IMR-90 (cell line): ENCODE results near the gene SHB. TPM values are rescaled to one million over a fixed set of nuclear protein-coding genes. Genes with fewer than 3 reads are reported as not detected.

Experiments used
- ATAC-seq: fragments of 200-7000 bp; cut with Tn5 transposase; 2 replicates; pipeline ENCODE4 v1.9.1; 2020; ENCODE audit warnings: low read depth, mild to moderate bottlenecking, moderate library complexity
- BruUV-seq: library from RNA; stranded (reverse); fragments of 400-500 nt; replicated peaks from 2 replicates; lab custom pipeline; 2021; lab: Mats Ljungman, UMichigan
- CTCF ChIA-PET: fragments of 300-600 bp; formaldehyde crosslinking; extraction: SDS; loops from one replicate; lab custom pipeline; 2021; ENCODE audit warnings: antibody characterized with exemption; lab: Yijun Ruan, JAX
- POLR2A ChIA-PET: fragments of 300-600 bp; sonication (Branson Sonifier 250); formaldehyde crosslinking; loops from one replicate; lab custom pipeline; 2022; ENCODE audit warnings: antibody characterized with exemption; ENCODE audit not compliant: unreplicated experiment; lab: Charles Lee
- DNase-seq: peaks from one replicate; pipeline ENCODE4 v3.0.0; 2013
- H2AFZ ChIP-seq: replicated peaks from 2 replicates; pipeline ENCODE3; 2013; ENCODE audit warnings: low read length, mild to moderate bottlenecking; ENCODE audit not compliant: poor library complexity
- H2AK5ac ChIP-seq: 2 replicates; pipeline ENCODE4 v1.6.1; 2013; ENCODE audit warnings: low read depth, low read length, inconsistent platforms
- H2AK9ac ChIP-seq: replicated peaks from 2 replicates; pipeline ENCODE3; 2013; ENCODE audit warnings: mild to moderate bottlenecking, low read depth, low read length, moderate library complexity; ENCODE audit not compliant: poor library complexity
- H2BK120ac ChIP-seq: 2 replicates; pipeline ENCODE4 v1.6.1; 2013; ENCODE audit warnings: low read depth, low read length, inconsistent platforms
- H2BK15ac ChIP-seq: 3 replicates; pipeline ENCODE4 v1.6.1; 2013; ENCODE audit warnings: low read depth, low read length, inconsistent platforms
- H2BK20ac ChIP-seq: 2 replicates; pipeline ENCODE4 v1.6.1; 2013; ENCODE audit warnings: low read depth, mild to moderate bottlenecking, inconsistent platforms, low read length, moderate library complexity
- H2BK5ac ChIP-seq: 2 replicates; pipeline ENCODE4 v1.6.1; 2013; ENCODE audit warnings: mild to moderate bottlenecking, low read depth, low read length, inconsistent platforms; ENCODE audit not compliant: poor library complexity, severe bottlenecking
- H3K14ac ChIP-seq: replicated peaks from 2 replicates; pipeline ENCODE4 v1.6.1; 2013; ENCODE audit warnings: low read depth, low read length, inconsistent platforms
- H3K18ac ChIP-seq: 2 replicates; pipeline ENCODE4 v1.6.1; 2013; ENCODE audit warnings: low read depth, low read length, control low read depth
- H3K23ac ChIP-seq: 2 replicates; pipeline ENCODE4 v1.6.1; 2013; ENCODE audit warnings: low read depth, low read length, inconsistent platforms
- H3K27ac ChIP-seq: 2 replicates; pipeline ENCODE4 v1.5.1; 2013; ENCODE audit warnings: mild to moderate bottlenecking, control low read depth, low read length; ENCODE audit not compliant: insufficient read depth
- H3K27me3 ChIP-seq: 2 replicates; pipeline ENCODE4 v1.6.1; 2013; ENCODE audit warnings: low read length; ENCODE audit not compliant: control insufficient read depth, insufficient read depth
- H3K36me3 ChIP-seq: 2 replicates; pipeline ENCODE4 v1.6.1; 2013; ENCODE audit warnings: low read length, mixed read lengths; ENCODE audit not compliant: control insufficient read depth, insufficient read depth
- H3K4ac ChIP-seq: 2 replicates; pipeline ENCODE4 v1.6.1; 2013; ENCODE audit warnings: low read depth, low read length, inconsistent platforms
- H3K4me1 ChIP-seq: 2 replicates; pipeline ENCODE4 v1.6.1; 2013; ENCODE audit warnings: low read length, mixed read lengths; ENCODE audit not compliant: control insufficient read depth, insufficient read depth
- H3K4me2 ChIP-seq: 2 replicates; pipeline ENCODE4 v1.6.1; 2013; ENCODE audit warnings: low read depth, mild to moderate bottlenecking, control low read depth, low read length, moderate library complexity
- H3K4me3 ChIP-seq: 2 replicates; pipeline ENCODE4 v1.5.1; 2013; ENCODE audit warnings: low read depth, mild to moderate bottlenecking, control low read depth, low read length, moderate library complexity; ENCODE audit not compliant: insufficient read depth
- H3K56ac ChIP-seq: 2 replicates; pipeline ENCODE4 v1.6.1; 2013; ENCODE audit warnings: low read length, inconsistent platforms; ENCODE audit not compliant: insufficient read depth; ENCODE audit errors: extremely low read depth
- H3K79me1 ChIP-seq, 2 experiments: 2 replicates each; pipeline ENCODE4 v1.6.1; 2013; ENCODE audit warnings: low read length in 2 of 2, inconsistent platforms in 1 of 2, low read depth in 1 of 2
- H3K9ac ChIP-seq: 2 replicates; pipeline ENCODE4 v1.6.1; 2013; ENCODE audit warnings: low read depth, low read length, control low read depth
- H3K9me1 ChIP-seq: 2 replicates; pipeline ENCODE4 v1.6.1; 2013; ENCODE audit warnings: low read length, inconsistent platforms; ENCODE audit not compliant: insufficient read depth
- H3K9me3 ChIP-seq: 2 replicates; pipeline ENCODE4 v1.6.1; 2013; ENCODE audit warnings: low read length; ENCODE audit not compliant: control insufficient read depth, insufficient read depth
- H4K20me1 ChIP-seq: 2 replicates; pipeline ENCODE4 v1.6.1; 2013; ENCODE audit warnings: low read length, inconsistent platforms; ENCODE audit not compliant: insufficient read depth
- H4K5ac ChIP-seq: 2 replicates; pipeline ENCODE4 v1.6.1; 2013; ENCODE audit warnings: mild to moderate bottlenecking, low read depth, low read length, control low read depth
- H4K8ac ChIP-seq, 2 experiments: 2 replicates each; pipeline ENCODE4 v1.6.1; 2013; ENCODE audit warnings: low read depth in 2 of 2, low read length in 2 of 2, control low read depth in 1 of 2, inconsistent platforms in 1 of 2
- H4K91ac ChIP-seq: 2 replicates; pipeline ENCODE4 v1.6.1; 2013; ENCODE audit warnings: low read depth, low read length, inconsistent platforms; ENCODE audit not compliant: insufficient read depth
- BHLHE40 ChIP-seq: fragments of 150-350 bp; IDR thresholded peaks from 2 replicates; pipeline ENCODE4 v1.6.1; 2016; ENCODE audit warnings: mild to moderate bottlenecking, low read depth, low read length
- CEBPB ChIP-seq: IDR thresholded peaks from 2 replicates; pipeline ENCODE4 v1.6.1; 2012; ENCODE audit warnings: low read depth, low read length, improper control_type of control experiment
- CHD1 ChIP-seq: IDR thresholded peaks from 2 replicates; pipeline ENCODE4 v1.6.1; 2012; ENCODE audit warnings: low read depth, low read length, improper control_type of control experiment
- FOS ChIP-seq: fragments of 150-350 bp; IDR thresholded peaks from 2 replicates; pipeline ENCODE4 v1.6.1; 2016; ENCODE audit warnings: low read depth, low read length
- MAFK ChIP-seq: IDR thresholded peaks from 2 replicates; pipeline ENCODE4 v1.6.1; 2012; ENCODE audit warnings: low read depth, low read length, improper control_type of control experiment
- MAZ ChIP-seq: IDR thresholded peaks from 2 replicates; pipeline ENCODE4 v1.6.1; 2012; ENCODE audit warnings: low read depth, mild to moderate bottlenecking, low read length, improper control_type of control experiment, moderate library complexity, borderline replicate concordance
- MXI1 ChIP-seq: IDR thresholded peaks from 2 replicates; pipeline ENCODE4 v1.6.1; 2012; ENCODE audit warnings: low read depth, mild to moderate bottlenecking, low read length, moderate library complexity, borderline replicate concordance
- NFE2L2 ChIP-seq: fragments of 150-350 bp; IDR thresholded peaks from 2 replicates; pipeline ENCODE4 v1.6.1; 2016; ENCODE audit warnings: low read depth, mild to moderate bottlenecking, low read length
- POLR2A ChIP-seq: IDR thresholded peaks from 2 replicates; pipeline ENCODE4 v1.6.1; 2012; ENCODE audit warnings: mild to moderate bottlenecking, low read depth, low read length
- RAD21 ChIP-seq: IDR thresholded peaks from 2 replicates; pipeline ENCODE4 v1.6.1; 2012; ENCODE audit warnings: low read length, improper control_type of control experiment
- RCOR1 ChIP-seq: IDR thresholded peaks from 2 replicates; pipeline ENCODE4 v1.6.1; 2012; ENCODE audit warnings: mild to moderate bottlenecking, low read length, improper control_type of control experiment; ENCODE audit not compliant: insufficient replicate concordance
- RFX5 ChIP-seq: IDR thresholded peaks from 2 replicates; pipeline ENCODE4 v1.8.0; 2012; ENCODE audit warnings: low read depth, mild to moderate bottlenecking, low read length, moderate library complexity
- SMC3 ChIP-seq: fragments of 150-350 bp; IDR thresholded peaks from 2 replicates; pipeline ENCODE4 v1.6.1; 2016; ENCODE audit warnings: low read depth, mild to moderate bottlenecking, antibody characterized with exemption, low read length, moderate library complexity
- WGBS, 2 experiments: methylation state at CpG; one replicate each; pipeline versions ENCODE4 v1.1.5 to v1.1.7; 2013; ENCODE audit warnings: missing lambda C conversion rate in 2 of 2; ENCODE audit not compliant: insufficient read length in 1 of 2; ENCODE audit errors: extremely low coverage in 2 of 2; 5-methylcytosine and 5-hydroxymethylcytosine counted together
- dilution Hi-C: fragments of 300-500 bp; cut with HindIII; formaldehyde crosslinking; loops from one replicate; pipeline ENCODE4 v1.14.3; 2018; ENCODE audit warnings: low sequenced_read_pairs; ENCODE audit not compliant: unreplicated experiment
- in situ Hi-C: fragments of 300-500 bp; cut with MboI; formaldehyde crosslinking; loops from 3 replicates; pipeline ENCODE4 v1.14.3; 2019; ENCODE audit warnings: low sequenced_read_pairs, inconsistent platforms, mixed read lengths
- intact Hi-C: fragments of 100-400 bp; cut with micrococcal nuclease; formaldehyde crosslinking; loops from 2 replicates; pipeline ENCODE4 v1.10.0; 2022
- polyA plus RNA-seq, 3 experiments: library from polyadenylated mRNA; depleted of rRNA; stranded (reverse); fragments of >200 nt; gene quantifications; 2 replicates each; pipeline ENCODE4 v1.2.3, GENCODE V29; 2012; ENCODE audit warnings: low replicate concordance in 1 of 3
- total RNA-seq: library from RNA; depleted of rRNA; stranded (reverse); fragments of >200 nt; gene quantifications from 2 replicates; pipeline ENCODE4 v1.2.3, GENCODE V29; 2012
- TF ChIP-seq, protein P1 (sequence below): fragments of 150-350 bp; IDR thresholded peaks from 2 replicates; pipeline ENCODE4 v1.6.1; 2016; ENCODE audit warnings: low read depth, mild to moderate bottlenecking, low read length, moderate library complexity, borderline replicate concordance
- TF ChIP-seq, protein P2 (sequence below): fragments of 150-350 bp; IDR thresholded peaks from 2 replicates; pipeline ENCODE4 v1.6.1; 2017; ENCODE audit warnings: mild to moderate bottlenecking, antibody characterized with exemption, low read length, low read depth
- TF ChIP-seq, protein P3 (sequence below): conservative IDR thresholded peaks from 2 replicates; pipeline ENCODE4 v1.5.1; 2012; ENCODE audit warnings: mild to moderate bottlenecking, low read depth, low read length, improper control_type of control experiment

SHB gene
- total and polyA plus RNA-seq, 2 of the 4 experiments (the other 2 are of a cell fraction), result 6.1 to 20.4 TPM

DNA sequence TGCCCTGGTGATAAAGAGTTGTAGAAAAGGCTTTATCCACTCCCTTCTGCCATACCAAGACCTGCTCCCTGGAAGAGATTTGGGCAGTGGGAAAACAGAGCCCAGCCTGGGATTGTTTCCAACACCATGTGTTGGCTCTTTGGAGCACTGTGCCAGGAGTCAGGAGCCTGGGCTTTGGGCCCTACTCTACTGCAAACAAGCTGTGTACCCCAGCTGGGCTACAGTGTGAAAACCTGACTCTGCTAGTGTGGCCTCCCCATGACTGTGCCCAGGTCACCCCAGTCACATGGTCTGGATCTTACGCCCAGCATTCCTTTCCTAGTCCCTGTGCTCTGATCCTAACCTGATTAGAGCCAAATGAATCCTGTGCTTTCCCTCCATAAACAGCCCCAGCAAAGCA, 39.3 kb upstream of the SHB start:
- Histone ChIP-seq H3K36me3 (no peaks in the 10 kb centered on the region), H3K9me3 (no peaks in the 10 kb centered on the region), H3K4me1 (no peaks in the 10 kb centered on the region; the same call in 1 of the 2 replicates), H3K23ac (no peak overlapping the region), H3K9ac (no peak overlapping the region), H2AK5ac (no peak overlapping the region), H2BK20ac (no peak overlapping the region), H3K18ac (no peak overlapping the region), H3K27ac (no peak overlapping the region), H3K27me3 (peaks cover 36% of the 10 kb centered on the region), H4K8ac (no peak overlapping the region), H3K9me1 (no peaks in the 10 kb centered on the region), H3K14ac (no peak overlapping the region), H2AFZ (no peak overlapping the region), H4K91ac (no peak overlapping the region), H3K4me3 (no peak overlapping the region), H3K56ac (no peak overlapping the region), H2BK120ac (no peak overlapping the region), H2BK5ac (no peak overlapping the region), H3K4ac (no peak overlapping the region), H2AK9ac (no peak overlapping the region), H2BK15ac (no peak overlapping the region), H3K4me2 (no peak overlapping the region), H4K5ac (no peak overlapping the region), H3K79me1 (no peaks in the 10 kb centered on the region), H4K20me1 (no peaks in the 10 kb centered on the region)
- CTCF ChIA-PET, result interaction anchor here (0.7 to 1.1 kb wide), 2 partner anchors 10 to 20 kb away, joined by 3 read pairs; no protein-coding TSS in a partner anchor
- intact Hi-C loops (no loop called here), dilution Hi-C loops (no loop called here), in situ Hi-C loops (no loop called here)
- no CpG with 5 or more reads among the region's 1 CpG for WGBS, 2 experiments
- no peak for TF ChIP-seq POLR2A
- no peak for TF ChIP-seq BHLHE40
- no peak for TF ChIP-seq FOS
- no peak for TF ChIP-seq NFE2L2
- TF ChIP-seq, protein P1, sequence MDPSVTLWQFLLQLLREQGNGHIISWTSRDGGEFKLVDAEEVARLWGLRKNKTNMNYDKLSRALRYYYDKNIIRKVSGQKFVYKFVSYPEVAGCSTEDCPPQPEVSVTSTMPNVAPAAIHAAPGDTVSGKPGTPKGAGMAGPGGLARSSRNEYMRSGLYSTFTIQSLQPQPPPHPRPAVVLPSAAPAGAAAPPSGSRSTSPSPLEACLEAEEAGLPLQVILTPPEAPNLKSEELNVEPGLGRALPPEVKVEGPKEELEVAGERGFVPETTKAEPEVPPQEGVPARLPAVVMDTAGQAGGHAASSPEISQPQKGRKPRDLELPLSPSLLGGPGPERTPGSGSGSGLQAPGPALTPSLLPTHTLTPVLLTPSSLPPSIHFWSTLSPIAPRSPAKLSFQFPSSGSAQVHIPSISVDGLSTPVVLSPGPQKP, result no peak
- TF ChIP-seq MAFK, result no peak
- TF ChIP-seq, protein P2, sequence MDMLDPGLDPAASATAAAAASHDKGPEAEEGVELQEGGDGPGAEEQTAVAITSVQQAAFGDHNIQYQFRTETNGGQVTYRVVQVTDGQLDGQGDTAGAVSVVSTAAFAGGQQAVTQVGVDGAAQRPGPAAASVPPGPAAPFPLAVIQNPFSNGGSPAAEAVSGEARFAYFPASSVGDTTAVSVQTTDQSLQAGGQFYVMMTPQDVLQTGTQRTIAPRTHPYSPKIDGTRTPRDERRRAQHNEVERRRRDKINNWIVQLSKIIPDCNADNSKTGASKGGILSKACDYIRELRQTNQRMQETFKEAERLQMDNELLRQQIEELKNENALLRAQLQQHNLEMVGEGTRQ, result no peak
- no peak for TF ChIP-seq MXI1
- TF ChIP-seq RCOR1, result no peak
- TF ChIP-seq RAD21, result no peak
- no peak for TF ChIP-seq MAZ
- TF ChIP-seq SMC3, result no peak
- no peak for TF ChIP-seq RFX5
- TF ChIP-seq CHD1, result no peak
- TF ChIP-seq, protein P3, sequence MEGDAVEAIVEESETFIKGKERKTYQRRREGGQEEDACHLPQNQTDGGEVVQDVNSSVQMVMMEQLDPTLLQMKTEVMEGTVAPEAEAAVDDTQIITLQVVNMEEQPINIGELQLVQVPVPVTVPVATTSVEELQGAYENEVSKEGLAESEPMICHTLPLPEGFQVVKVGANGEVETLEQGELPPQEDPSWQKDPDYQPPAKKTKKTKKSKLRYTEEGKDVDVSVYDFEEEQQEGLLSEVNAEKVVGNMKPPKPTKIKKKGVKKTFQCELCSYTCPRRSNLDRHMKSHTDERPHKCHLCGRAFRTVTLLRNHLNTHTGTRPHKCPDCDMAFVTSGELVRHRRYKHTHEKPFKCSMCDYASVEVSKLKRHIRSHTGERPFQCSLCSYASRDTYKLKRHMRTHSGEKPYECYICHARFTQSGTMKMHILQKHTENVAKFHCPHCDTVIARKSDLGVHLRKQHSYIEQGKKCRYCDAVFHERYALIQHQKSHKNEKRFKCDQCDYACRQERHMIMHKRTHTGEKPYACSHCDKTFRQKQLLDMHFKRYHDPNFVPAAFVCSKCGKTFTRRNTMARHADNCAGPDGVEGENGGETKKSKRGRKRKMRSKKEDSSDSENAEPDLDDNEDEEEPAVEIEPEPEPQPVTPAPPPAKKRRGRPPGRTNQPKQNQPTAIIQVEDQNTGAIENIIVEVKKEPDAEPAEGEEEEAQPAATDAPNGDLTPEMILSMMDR, result no peak
- no peak for TF ChIP-seq CEBPB
- DNase-seq, result no peak
- ATAC-seq, result no peak
- POLR2A ChIA-PET, result no interaction called here
- BruUV-seq, result no TSS peak
